Measurements from ENCODE around the gene SV2B.

The SV2B gene

GRCh38 chr15:91146728-91147127 is 46.7 kb downstream of the SV2B start:
- no peak for DNase-seq (ENCODE audit: low read depth)
- H3K4me3 ChIP-seq (ENCODE audit: control insufficient read depth, low read depth, low read length): no peak overlapping the region
- no peak for TF ChIP-seq CTCF (conservative IDR thresholded peaks at IDR 0.05; ENCODE audit: control insufficient read depth, insufficient read depth, low read depth, low read length)

- no peak overlapping the region for H3K4me3 ChIP-seq (ENCODE audit: control insufficient read depth, low read depth, low read length)
- TF ChIP-seq CTCF (conservative IDR thresholded peaks at IDR 0.05; ENCODE audit: control insufficient read depth, insufficient read depth, low read depth, low read length): no peak
- no peak for DNase-seq (ENCODE audit: low read depth)
Measured at GRCh38 chr15:91148243-91148642, 48.2 kb downstream of the SV2B start.

- no peak for TF ChIP-seq CTCF (conservative IDR thresholded peaks at IDR 0.05; ENCODE audit: control insufficient read depth, insufficient read depth, low read depth, low read length)
- DNase-seq (ENCODE audit: low read depth): no peak
- H3K4me3 ChIP-seq (ENCODE audit: control insufficient read depth, low read depth, low read length): no peak overlapping the region
Measured at GRCh38 chr15:91150502-91151160, 50.6 kb downstream of the SV2B start.

- DNase-seq (ENCODE audit: low read depth): no peak
- TF ChIP-seq CTCF (conservative IDR thresholded peaks at IDR 0.05; ENCODE audit: control insufficient read depth, insufficient read depth, low read depth, low read length): no peak
- no peak overlapping the region for H3K4me3 ChIP-seq (ENCODE audit: control insufficient read depth, low read depth, low read length)
Measured at GRCh38 chr15:91151781-91152563, 51.9 kb downstream of the SV2B start.

GRCh38 chr15:91152896-91153581 is 53.0 kb downstream of the SV2B start:
- DNase-seq (ENCODE audit: low read depth): no peak
- H3K4me3 ChIP-seq (ENCODE audit: control insufficient read depth, low read depth, low read length): no peak overlapping the region
- no peak for TF ChIP-seq CTCF (conservative IDR thresholded peaks at IDR 0.05; ENCODE audit: control insufficient read depth, insufficient read depth, low read depth, low read length)

GRCh38 chr15:91153954-91154353 is 53.9 kb downstream of the SV2B start:
- DNase-seq (ENCODE audit: low read depth): no peak
- H3K4me3 ChIP-seq (ENCODE audit: control insufficient read depth, low read depth, low read length): no peak overlapping the region
- no peak for TF ChIP-seq CTCF (conservative IDR thresholded peaks at IDR 0.05; ENCODE audit: control insufficient read depth, insufficient read depth, low read depth, low read length)

Measured in fibroblast of mammary gland (primary cell).